GM12875 (cell line): ENCODE results near the gene CLPX.
"Not testable (repeated sequence)": the region's sequence is repeated elsewhere in the genome, so short reads cannot be mapped to it uniquely, and the experiment has no call there.

ENCODE experiments used
- H3K4me3 ChIP-seq: one replicate; pipeline ENCODE4 v1.5.1; 2011; ENCODE audit warnings: low read depth, low read length, control low read depth
- TF ChIP-seq, protein P1 (sequence below): IDR thresholded peaks from 2 replicates; pipeline ENCODE4 v1.5.1; 2011; ENCODE audit warnings: low read depth, mild to moderate bottlenecking, control low read depth, inconsistent platforms, low read length, moderate library complexity, borderline replicate concordance; ENCODE audit not compliant: insufficient read depth

CLPX gene

GRCh38 chr15:65184868-65185717 is at the start of gene CLPX:
Gene CLPX, minus strand, starts transcription at chr15:65185342. Its CDS starts 189 bp downstream, at chr15:65185153.
- TF ChIP-seq, protein P1, sequence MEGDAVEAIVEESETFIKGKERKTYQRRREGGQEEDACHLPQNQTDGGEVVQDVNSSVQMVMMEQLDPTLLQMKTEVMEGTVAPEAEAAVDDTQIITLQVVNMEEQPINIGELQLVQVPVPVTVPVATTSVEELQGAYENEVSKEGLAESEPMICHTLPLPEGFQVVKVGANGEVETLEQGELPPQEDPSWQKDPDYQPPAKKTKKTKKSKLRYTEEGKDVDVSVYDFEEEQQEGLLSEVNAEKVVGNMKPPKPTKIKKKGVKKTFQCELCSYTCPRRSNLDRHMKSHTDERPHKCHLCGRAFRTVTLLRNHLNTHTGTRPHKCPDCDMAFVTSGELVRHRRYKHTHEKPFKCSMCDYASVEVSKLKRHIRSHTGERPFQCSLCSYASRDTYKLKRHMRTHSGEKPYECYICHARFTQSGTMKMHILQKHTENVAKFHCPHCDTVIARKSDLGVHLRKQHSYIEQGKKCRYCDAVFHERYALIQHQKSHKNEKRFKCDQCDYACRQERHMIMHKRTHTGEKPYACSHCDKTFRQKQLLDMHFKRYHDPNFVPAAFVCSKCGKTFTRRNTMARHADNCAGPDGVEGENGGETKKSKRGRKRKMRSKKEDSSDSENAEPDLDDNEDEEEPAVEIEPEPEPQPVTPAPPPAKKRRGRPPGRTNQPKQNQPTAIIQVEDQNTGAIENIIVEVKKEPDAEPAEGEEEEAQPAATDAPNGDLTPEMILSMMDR: no peak
- peak within 1 kb of the TSS; percentile 94 for H3K4me3 ChIP-seq

GRCh38 chr15:65233696-65234095 is 48.6 kb upstream of the CLPX start:
- TF ChIP-seq, protein P1: no peak
- H3K4me3 ChIP-seq: no peak overlapping the region

- TF ChIP-seq, protein P1: no peak
Measured at GRCh38 chr15:65232520-65232919, 47.4 kb upstream of the CLPX start.

DNA sequence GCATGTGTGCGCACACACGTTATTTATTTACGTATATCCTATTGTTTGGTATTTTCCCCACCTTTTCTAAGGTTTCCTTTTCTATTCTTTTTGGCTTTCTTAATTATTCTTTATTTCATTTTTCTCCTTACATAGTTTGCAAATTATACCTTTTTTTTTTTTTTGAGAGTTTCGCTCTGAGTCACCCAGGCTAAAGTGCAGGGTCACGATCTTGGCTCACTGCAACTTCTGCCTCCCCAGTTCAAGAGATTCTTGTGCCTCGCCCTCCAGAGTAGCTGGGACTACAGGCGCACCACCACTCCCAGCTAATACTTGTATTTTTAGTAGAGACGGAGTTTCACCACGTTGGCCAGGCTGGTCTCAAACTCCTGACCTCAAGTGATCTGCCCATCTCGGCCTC is 46.2 kb upstream of the CLPX start:
- TF ChIP-seq, protein P1: no peak
- no peak overlapping the region for H3K4me3 ChIP-seq

More at GRCh38 chr15:65232520-65232919, 47.4 kb upstream of the CLPX start:
- H3K4me3 ChIP-seq: no peak overlapping the region

DNA sequence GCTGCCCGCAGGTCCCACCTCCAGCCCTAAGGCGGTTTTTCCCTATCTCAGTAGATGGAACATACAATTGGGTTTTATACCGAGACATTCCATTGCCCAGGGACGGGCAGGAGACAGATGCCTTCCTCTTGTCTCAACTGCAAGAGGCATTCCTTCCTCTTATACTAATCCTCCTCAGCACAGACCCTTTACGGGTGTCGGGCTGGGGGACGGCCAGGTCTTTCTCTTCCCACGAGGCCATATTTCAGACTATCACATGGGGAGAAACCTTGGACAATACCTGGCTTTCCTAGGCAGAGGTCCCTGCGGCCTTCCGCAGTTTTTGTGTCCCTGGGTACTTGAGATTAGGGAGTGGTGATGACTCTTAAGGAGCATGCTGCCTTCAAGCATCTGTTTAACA is 41.8 kb upstream of the CLPX start:
- H3K4me3 ChIP-seq: not testable (repeated sequence)

GRCh38 chr15:65226221-65226620 is 41.1 kb upstream of the CLPX start:
- H3K4me3 ChIP-seq: no peak overlapping the region
- TF ChIP-seq, protein P1: no peak

- TF ChIP-seq, protein P1: no peak
- H3K4me3 ChIP-seq: no peak overlapping the region
Measured at GRCh38 chr15:65223996-65224395, 38.9 kb upstream of the CLPX start.
